GM18511 (cell line): ENCODE data around the gene EGLN1.
"Not testable (repeated sequence)": the region's sequence is repeated elsewhere in the genome, so short reads cannot be mapped to it uniquely, and the experiment has no call there.

Source experiments
- ATAC-seq: cut with Tn5 transposase; IDR thresholded peaks from one replicate; pipeline ENCODE4 v1.9.1; 2021; ENCODE audit warnings: mild to moderate bottlenecking, moderate library complexity; ENCODE audit not compliant: unreplicated experiment

Gene EGLN1

GRCh38 chr1:231421971-231422797 lies at the start of gene EGLN1:
TSS of gene EGLN1 (minus strand) at chr1:231422287. CDS start at chr1:231421888, 399 bp downstream.
- ATAC-seq = peak; percentile 83

DNA sequence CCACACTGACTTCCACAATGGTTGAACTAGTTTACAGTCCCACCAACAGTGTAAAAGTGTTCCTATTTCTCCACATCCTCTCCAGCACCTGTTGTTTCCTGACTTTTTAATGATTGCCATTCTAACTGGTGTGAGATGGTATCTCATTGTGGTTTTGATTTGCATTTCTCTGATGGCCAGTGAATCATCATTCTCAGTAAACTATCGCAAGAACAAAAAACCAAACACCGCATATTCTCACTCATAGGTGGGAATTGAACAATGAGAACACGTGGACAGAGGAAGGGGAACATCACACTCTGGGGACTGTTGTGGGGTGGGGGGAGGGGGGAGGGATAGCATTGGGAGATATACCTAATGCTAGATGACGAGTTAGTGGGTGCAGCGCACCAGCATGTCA lies 49.4 kb upstream of the EGLN1 start:
- ATAC-seq = not testable (repeated sequence)

DNA sequence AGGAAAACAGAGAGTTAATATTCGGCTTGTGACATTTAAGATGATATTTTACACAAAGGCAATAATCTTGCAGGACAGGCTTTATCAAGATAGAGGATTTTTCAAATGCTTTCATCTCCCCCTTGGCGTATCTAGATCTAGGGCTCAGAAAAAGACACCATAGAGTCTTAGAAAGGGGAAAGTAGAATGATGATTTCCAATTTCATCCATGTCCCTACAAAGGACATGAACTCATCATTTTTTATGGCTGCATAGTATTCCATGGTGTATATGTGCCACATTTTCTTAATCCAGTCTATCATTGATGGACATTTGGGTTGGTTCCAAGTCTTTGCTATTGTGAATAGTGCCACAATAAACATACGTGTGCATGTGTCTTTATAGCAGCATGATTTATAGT lies 48.9 kb upstream of the EGLN1 start:
- not testable (repeated sequence) for ATAC-seq

DNA sequence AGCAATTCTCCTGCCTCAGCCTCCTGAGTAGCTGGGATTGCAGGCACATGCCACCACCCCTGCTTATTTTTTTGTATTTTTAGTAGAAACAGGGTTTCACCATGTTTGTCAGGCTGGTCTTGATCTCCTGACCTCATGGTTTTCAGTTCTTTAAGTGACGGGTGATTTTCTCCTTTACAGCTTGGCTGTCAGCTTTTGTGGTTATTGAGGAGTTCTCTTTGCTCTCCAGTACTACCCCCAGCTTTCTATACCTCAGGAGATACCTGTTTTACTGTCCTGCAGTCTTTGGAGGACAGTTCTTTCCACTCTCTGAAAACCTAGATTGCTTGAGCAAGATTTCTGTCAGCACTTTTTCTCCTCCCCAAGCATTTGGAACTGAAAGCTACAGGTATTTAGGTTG lies 45.9 kb upstream of the EGLN1 start:
- ATAC-seq = no peak

DNA sequence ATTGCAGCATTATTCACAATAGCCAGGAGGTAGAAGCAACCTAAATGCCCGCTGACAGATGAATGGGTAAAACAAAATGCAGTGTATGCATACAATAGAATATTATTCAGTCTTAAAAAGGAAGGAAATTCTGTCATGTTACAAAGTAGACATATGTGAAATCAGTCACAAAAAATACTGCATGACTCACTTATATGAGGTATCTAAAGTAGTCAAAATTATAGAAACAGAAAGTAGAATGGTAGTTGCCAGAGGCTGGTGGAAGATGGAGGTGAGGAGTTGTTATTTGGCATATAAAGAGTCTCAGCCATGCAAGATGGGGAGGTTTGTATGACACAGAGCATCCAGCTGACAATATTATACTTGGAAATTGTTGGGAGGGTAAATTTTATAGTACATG lies 43.0 kb upstream of the EGLN1 start:
- ATAC-seq = peak; percentile 58

DNA sequence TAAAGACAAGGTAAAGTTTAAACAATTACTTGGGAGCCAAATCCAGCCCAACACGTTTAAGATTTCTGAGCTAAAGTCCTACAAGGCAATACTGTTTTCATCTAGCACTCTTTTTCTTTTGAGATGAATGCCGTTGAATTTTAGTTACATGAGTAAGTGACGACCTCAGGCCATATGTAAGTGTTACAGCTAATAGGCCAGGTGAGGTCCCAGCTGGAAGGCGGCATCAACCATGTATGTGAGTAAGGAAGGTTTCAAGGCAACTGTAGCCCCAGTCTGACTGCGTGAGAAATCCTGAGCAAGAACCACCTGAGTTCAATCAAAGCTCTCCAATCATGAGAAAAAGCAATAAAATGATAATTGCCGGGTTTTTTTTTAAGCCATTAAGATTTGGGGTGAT lies 41.5 kb upstream of the EGLN1 start:
- ATAC-seq = no peak

DNA sequence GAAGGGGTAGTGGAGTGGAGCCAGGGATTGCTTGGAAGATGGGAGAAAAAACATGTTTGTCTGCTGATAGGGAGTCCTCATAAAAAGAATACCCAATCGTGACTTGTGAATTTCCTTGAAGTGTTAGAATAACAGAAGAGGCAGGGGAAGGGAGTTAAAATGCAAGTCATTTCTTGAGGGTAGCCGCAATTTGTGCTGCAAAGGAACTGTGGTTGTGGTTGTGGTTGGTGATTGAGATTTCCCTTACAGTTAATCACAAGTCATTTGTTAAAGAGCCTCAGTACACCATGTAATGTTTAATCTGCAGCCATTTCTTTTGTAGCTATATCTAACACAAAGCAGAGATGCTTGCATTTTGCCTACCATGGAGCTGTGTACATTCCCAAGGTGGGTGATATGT lies 38.5 kb upstream of the EGLN1 start:
- peak; percentile 90 for ATAC-seq

- not testable (repeated sequence) for ATAC-seq
Observed at GRCh38 chr1:231459438-231459837, 37.4 kb upstream of the EGLN1 start.

DNA sequence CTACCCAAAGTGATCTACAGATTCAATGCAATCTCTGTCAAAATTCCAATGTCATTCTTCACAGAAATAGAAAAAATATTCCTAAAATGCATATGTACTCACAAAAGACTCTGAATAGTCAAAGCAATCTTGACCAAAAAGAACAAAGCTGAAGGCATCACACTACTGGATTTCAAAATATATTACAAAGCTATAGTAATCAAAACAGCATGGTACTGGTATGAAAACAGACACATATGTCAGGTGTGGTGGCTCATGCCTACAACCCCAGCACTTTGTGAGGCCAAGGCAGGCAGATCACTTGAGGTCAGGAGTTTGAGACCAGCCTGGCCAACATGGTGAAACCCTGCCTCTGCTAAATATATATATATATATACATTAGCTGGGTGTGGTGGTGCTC lies 35.9 kb upstream of the EGLN1 start:
- ATAC-seq = not testable (repeated sequence)

GRCh38 chr1:231454133-231454532 lies 32.0 kb upstream of the EGLN1 start:
- ATAC-seq = not testable (repeated sequence)

DNA sequence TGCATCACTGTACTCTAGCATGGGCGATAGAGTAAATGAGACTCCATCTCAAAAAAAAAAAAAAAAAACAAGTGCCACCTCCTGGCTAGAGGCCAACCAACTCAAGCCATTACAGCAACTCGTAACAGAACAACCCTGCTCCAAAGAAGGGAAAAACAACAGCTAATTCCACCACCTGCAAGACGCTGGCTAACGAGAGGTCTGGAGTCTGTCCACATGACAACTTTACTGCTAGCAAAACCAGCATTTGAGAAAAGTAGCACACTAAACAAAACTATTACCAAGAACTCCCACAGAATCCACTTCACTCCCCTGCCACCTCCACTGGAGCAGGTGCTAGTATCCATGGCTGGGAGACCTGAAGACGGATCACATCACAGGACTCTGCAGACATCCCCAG lies 24.1 kb upstream of the EGLN1 start:
- ATAC-seq = no peak

GRCh38 chr1:231444059-231444458 lies 22.0 kb upstream of the EGLN1 start:
- ATAC-seq = no peak

GRCh38 chr1:231443363-231443762 lies 21.3 kb upstream of the EGLN1 start:
- no peak for ATAC-seq

DNA sequence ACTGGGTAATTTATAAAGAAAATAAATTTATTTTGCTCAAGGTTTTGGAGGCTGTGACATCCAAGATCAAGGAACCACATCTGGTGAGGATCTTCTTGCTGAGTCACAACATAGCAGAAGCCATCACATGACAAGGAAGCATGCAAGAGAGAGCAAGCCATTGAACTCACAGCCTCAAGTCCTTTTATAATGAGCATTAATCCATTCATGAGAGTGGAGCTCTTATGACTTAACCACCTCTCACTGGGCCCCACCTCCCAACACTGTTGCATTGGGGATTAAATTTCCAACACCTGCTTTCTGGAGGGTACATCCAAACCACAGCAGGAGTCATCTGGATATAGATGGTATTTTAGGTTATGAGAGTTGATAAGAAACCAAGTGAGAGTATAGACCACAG lies 20.6 kb upstream of the EGLN1 start:
- ATAC-seq = no peak

DNA sequence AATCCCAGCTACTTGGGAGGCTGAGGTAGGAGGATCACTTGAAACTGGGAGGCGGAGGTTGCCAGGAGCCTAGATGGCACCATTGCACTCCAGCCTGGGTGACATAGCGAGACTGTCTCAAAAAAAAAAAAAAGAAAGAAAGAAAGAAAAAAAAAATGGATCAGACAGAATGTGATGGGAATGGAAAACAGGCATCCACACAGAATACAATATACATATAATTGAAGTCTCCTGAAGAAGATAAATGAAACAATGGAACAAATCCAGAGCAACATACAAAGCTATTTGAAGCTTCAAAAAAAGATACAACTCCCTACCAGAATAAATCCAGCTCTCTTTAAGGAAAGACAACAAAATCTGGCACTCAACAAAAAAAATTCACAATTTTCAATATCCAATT lies 10.9 kb upstream of the EGLN1 start:
- no peak for ATAC-seq

DNA sequence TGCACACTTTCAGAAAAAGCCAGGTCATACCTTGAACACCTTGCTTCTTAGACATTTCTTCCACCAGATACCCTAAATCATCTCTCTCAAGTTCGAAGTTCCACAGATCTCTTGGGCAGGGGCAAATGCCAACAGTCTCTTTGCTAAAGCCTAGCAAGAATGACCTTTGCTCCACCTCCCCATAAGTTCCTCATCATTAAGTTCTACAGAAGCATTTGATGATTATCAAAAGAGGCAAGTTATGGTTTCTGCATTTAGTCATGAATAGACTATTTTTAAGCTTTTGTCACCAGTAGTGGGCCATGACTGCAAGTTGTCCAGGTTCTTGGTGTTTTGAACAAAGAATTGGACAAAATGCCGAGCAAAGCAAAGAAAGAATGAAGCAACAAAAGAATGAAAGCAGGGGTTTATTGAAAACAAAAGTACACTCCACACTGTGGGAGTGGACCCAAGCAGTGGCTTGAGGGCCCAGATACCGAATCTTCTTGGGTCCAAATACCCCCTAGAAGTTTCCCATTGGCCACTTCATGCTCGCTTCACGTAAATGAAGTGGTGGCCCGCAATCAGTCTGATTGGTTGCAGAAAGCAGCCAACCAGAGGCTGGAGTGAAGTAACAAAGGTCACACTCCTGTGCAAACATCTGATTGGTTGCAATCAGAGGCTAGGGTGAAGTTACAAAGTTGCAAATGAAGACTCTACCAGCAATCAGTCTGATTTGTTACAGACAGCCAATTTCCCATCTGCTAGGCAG lies 9.8 kb upstream of the EGLN1 start:
- no peak for ATAC-seq

DNA sequence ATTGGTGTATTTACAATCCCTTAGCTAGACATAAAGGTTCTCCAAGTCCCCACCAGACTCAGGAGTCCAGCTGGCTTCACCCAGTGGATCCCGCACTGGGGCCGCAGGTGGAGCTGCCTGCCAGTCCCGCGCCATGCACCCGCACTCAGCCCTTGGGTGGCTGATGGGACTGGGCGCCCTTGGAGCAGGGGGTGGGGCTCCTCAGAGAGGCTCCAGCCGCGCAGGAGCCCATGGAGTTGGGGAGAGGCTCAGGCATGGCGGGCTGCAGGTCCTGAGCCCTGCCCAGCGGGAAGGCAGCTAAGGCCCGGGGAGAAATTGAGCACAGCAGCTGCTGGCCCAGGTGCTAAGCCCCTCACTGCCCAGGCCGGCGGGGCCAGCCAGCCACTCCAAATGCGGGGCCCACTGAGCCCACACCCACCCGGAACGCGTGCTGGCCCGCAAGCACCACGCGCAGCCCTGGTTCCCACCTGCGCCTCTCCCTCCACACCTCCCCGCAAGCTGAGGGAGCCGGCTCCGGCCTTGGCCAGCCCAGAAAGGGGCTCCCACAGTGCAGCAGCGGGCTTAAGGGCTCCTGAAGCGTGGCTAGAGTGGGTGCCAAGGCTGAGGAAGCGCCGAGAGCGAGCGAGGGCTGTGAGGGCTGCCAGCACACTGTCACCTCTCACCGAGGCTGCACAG lies 8.7 kb upstream of the EGLN1 start:
- ATAC-seq = not testable (repeated sequence)

GRCh38 chr1:231428377-231428776 lies 6.3 kb upstream of the EGLN1 start:
- no peak for ATAC-seq

GRCh38 chr1:231424950-231425805 lies 3.1 kb upstream of the EGLN1 start:
- no peak for ATAC-seq

DNA sequence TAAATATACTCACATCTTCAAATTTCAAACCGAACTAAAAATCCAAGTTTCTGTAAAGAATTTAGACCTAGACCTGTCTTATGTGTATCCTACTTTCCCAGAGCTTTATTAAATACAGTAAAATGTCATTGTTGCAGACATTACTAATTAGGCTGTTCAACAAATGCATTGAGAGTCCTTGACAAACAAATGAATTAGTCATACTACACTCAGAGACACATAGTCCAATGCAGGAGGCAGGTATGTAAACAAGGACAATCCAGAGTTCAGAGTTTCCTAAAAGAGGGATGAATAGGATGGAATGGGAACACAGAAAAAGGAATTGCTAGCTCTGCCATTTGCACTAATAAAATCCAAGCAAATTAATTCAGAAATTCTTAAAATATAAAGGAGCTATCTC lies 1.6 kb upstream of the EGLN1 start:
- ATAC-seq = no peak
